Activated CD8-positive, alpha-beta T cell treated with anti-CD3 and anti-CD28 coated beads for 36 hours (primary cell): ENCODE measurements around the gene REEP2. TPM values are rescaled to one million over a fixed set of nuclear protein-coding genes. Genes with fewer than 3 reads are reported as not detected.

Experiments
- ATAC-seq: fragments of 200-7000 bp; cut with Tn5 transposase; one replicate; pipeline ENCODE4 v1.10.0; 2021; ENCODE audit warnings: mild to moderate bottlenecking, moderate library complexity
- CTCF ChIA-PET: fragments of 350-600 bp; sonication (Branson Sonifier 250); formaldehyde crosslinking; loops from one replicate; lab custom pipeline; 2021; ENCODE audit warnings: antibody characterized with exemption; lab: Charles Lee
- POLR2A ChIA-PET: fragments of 350-600 bp; sonication (Branson Sonifier 250); formaldehyde crosslinking; loops from one replicate; lab custom pipeline; 2021; ENCODE audit warnings: antibody characterized with exemption; lab: Charles Lee
- DNase-seq: peaks from one replicate; pipeline ENCODE4 v3.0.0-alpha.2; 2020
- H3K27ac Mint-ChIP-seq: one replicate; pipeline ENCODE4 v1.8.0; 2021; ENCODE audit warnings: mild to moderate bottlenecking, mixed read lengths
- H3K27me3 Mint-ChIP-seq: one replicate; pipeline ENCODE4 v1.8.0; 2021; ENCODE audit warnings: mixed read lengths
- H3K36me3 Mint-ChIP-seq: one replicate; pipeline ENCODE4 v1.8.0; 2021; ENCODE audit warnings: low read depth, mixed read lengths
- H3K4me1 Mint-ChIP-seq: one replicate; pipeline ENCODE4 v1.8.0; 2021; ENCODE audit warnings: low read depth, mixed read lengths
- H3K4me3 Mint-ChIP-seq: one replicate; pipeline ENCODE4 v1.8.0; 2021; ENCODE audit warnings: mild to moderate bottlenecking, moderate library complexity, mixed read lengths
- H3K9me3 Mint-ChIP-seq: one replicate; pipeline ENCODE4 v1.8.0; 2021; ENCODE audit warnings: mixed read lengths
- CTCF ChIP-seq: fragments of 200-600 bp; IDR thresholded peaks from one replicate; pipeline ENCODE4 v1.8.0; 2022; ENCODE audit warnings: antibody characterized with exemption, mild to moderate bottlenecking
- intact Hi-C: fragments of 100-400 bp; cut with micrococcal nuclease; formaldehyde crosslinking; loops from one replicate; pipeline ENCODE4 v1.10.0; 2022
- total RNA-seq, 2 experiments: library from RNA; stranded (reverse); gene quantifications; one replicate each; pipeline ENCODE4 v1.2.3, GENCODE V29; 2021

The REEP2 gene
- total RNA-seq, 2 experiments from 2014 or later: 2.9 to 3.1 TPM

DNA sequence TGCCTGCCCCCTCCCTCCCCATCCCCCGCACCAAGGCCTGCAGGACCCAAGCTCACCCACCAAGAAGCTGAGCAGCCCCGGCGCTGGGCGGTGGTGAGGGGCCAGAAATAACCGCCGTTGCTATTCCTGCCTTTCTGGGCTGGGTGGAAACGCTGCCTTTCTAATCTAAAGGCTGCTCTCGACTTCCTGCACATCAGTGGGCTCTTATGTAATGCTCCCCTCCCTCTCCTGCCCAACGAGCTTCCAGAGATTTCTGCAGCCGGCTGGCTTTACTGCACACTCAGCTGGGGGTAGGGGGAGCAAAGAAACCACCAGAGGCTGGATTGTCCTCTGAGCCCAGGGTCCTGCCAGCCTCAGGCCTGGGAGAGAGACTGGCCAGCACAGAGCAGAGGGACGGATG, 19.5 kb downstream of the REEP2 start:
- H3K4me3 Mint-ChIP-seq: peak overlapping the region; percentile 80
- DNase-seq (no peak), ATAC-seq (no peak)
- no peaks in the 10 kb centered on the region for H3K36me3 Mint-ChIP-seq
- H3K27me3 Mint-ChIP-seq: no peaks in the 10 kb centered on the region
- H3K4me1 Mint-ChIP-seq: peaks cover 45% of the 10 kb centered on the region
- TF ChIP-seq CTCF: no peak
- intact Hi-C loops: no loop called here
- no peaks in the 10 kb centered on the region for H3K9me3 Mint-ChIP-seq
- ChIA-PET POLR2A (interaction anchor here (0.5 to 1.9 kb wide), 6 partner anchors 9 to 957 kb away, joined by 3 to 6 read pairs (median 4); partner anchors contain the start of genes ETF1 and HSPA9), CTCF (interaction anchor here (0.8 to 5.9 kb wide), 6 partner anchors 9 to 381 kb away, joined by 3 to 51 read pairs (median 7); partner anchors contain the start of gene KDM3B)
- H3K27ac Mint-ChIP-seq: peak overlapping the region; percentile 100

DNA sequence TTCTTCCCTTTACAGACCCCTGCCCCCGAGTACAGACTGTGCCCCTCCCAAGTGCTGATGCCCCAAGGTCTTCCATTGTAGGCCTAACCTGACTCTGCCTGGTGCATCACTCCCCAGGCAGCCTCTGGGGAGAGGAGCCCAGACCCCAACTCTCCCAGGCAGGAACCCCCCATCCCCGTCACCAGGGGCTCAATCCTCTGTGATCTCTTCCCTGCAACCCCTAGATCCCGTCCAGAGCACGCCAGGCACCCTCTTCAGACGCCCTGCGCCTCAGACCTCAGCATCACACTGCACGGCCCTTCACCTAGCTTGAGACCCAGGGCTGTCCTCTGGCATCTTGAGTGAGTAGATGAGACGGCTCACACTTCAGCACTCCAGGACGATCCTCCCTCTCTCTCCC, 20.0 kb downstream of the REEP2 start:
- no peak for DNase-seq
- CTCF ChIA-PET: interaction anchor here (1.5 to 5.9 kb wide), 5 partner anchors 9 to 381 kb away, joined by 3 to 51 read pairs (median 11); partner anchors contain the start of gene KDM3B
- peaks cover 45% of the 10 kb centered on the region for H3K4me1 Mint-ChIP-seq
- H3K27me3 Mint-ChIP-seq: no peaks in the 10 kb centered on the region
- POLR2A ChIA-PET: interaction anchor here (0.5 to 1.9 kb wide), 9 partner anchors 10 to 957 kb away, joined by 3 to 6 read pairs (median 3); partner anchors contain the start of genes ETF1 and HSPA9
- peak overlapping the region; percentile 80 for H3K4me3 Mint-ChIP-seq
- intact Hi-C loops: no loop called here
- peak overlapping the region; percentile 100 for H3K27ac Mint-ChIP-seq
- TF ChIP-seq CTCF: no peak
- H3K36me3 Mint-ChIP-seq: no peaks in the 10 kb centered on the region
- no peaks in the 10 kb centered on the region for H3K9me3 Mint-ChIP-seq
- ATAC-seq: peak; percentile 35

- intact Hi-C loops: no loop called here
Measured at GRCh38 chr5:138459311-138459933, 20.6 kb downstream of the REEP2 start.

GRCh38 chr5:138460032-138460693, 21.3 kb downstream of the REEP2 start:
- H3K4me1 Mint-ChIP-seq: peaks cover 45% of the 10 kb centered on the region
- H3K27ac Mint-ChIP-seq: peak overlapping the region; percentile 100
- POLR2A ChIA-PET: interaction anchor here (0.7 to 1.9 kb wide), 5 partner anchors 9 to 115 kb away, joined by 3 to 6 read pairs (median 3); no protein-coding TSS in a partner anchor
- peak overlapping the region; percentile 80 for H3K4me3 Mint-ChIP-seq
- CTCF ChIA-PET: interaction anchor here (1.2 to 5.9 kb wide), 4 partner anchors 10 to 107 kb away, joined by 3 to 51 read pairs (median 8); partner anchors contain the start of gene KDM3B
- no peaks in the 10 kb centered on the region for H3K9me3 Mint-ChIP-seq
- ATAC-seq (no peak), DNase-seq (no peak)
- no peak for TF ChIP-seq CTCF
- no peaks in the 10 kb centered on the region for H3K36me3 Mint-ChIP-seq
- intact Hi-C loops: no loop called here
- H3K27me3 Mint-ChIP-seq: no peaks in the 10 kb centered on the region

More at GRCh38 chr5:138459311-138459933, 20.6 kb downstream of the REEP2 start:
- peak overlapping the region; percentile 80 for H3K4me3 Mint-ChIP-seq
- peak; percentile 73 for ATAC-seq
- H3K9me3 Mint-ChIP-seq: no peaks in the 10 kb centered on the region
- no peaks in the 10 kb centered on the region for H3K36me3 Mint-ChIP-seq
- CTCF ChIA-PET: interaction anchor here (1.2 to 5.9 kb wide), 4 partner anchors 10 to 107 kb away, joined by 3 to 51 read pairs (median 8); partner anchors contain the start of gene KDM3B
- peak overlapping the region; percentile 100 for H3K27ac Mint-ChIP-seq
- no peaks in the 10 kb centered on the region for H3K27me3 Mint-ChIP-seq
- POLR2A ChIA-PET: interaction anchor here (0.6 to 1.9 kb wide), 7 partner anchors 10 to 827 kb away, joined by 3 to 6 read pairs (median 3); no protein-coding TSS in a partner anchor
- H3K4me1 Mint-ChIP-seq: peaks cover 45% of the 10 kb centered on the region
- peak; percentile 97 for DNase-seq
- no peak for TF ChIP-seq CTCF
